Gastroesophageal sphincter (tissue), 4 donors: Measurements from ENCODE around the gene HMHB1. TPM values are rescaled to one million over a fixed set of nuclear protein-coding genes. Genes with fewer than 3 reads are reported as not detected.

Experiments used
- ATAC-seq: fragments of 150-250 bp; one replicate; pipeline ENCODE4 v1.9.1; 2016; ENCODE audit warnings: mild to moderate bottlenecking, moderate library complexity
- H3K27ac ChIP-seq, 4 donors: fragments of 200-600 bp; sonication (generic) in 3 of 4; 1 replicate in 3 of 4; 2 replicates in 1 of 4; pipeline ENCODE4 v1.5.1; 2016 to 2019
- H3K27me3 ChIP-seq: fragments of 200-600 bp; sonication (generic); one replicate; pipeline ENCODE4 v1.5.1; 2019
- H3K36me3 ChIP-seq, 2 donors: fragments of 200-600 bp; sonication (generic); one replicate each; pipeline ENCODE4 v1.5.1; 2019; ENCODE audit warnings: control low read depth in 1 of 2
- H3K4me1 ChIP-seq, 3 donors: fragments of 200-600 bp; sonication (generic); 1 replicate in 2 of 3; 2 replicates in 1 of 3; pipeline ENCODE4 v1.5.1; 2016 to 2019; ENCODE audit warnings: control low read depth in 2 of 3
- H3K4me3 ChIP-seq, 2 donors: fragments of 200-600 bp; sonication (generic); one replicate each; pipeline ENCODE4 v1.5.1; 2019; ENCODE audit warnings: mild to moderate bottlenecking in 1 of 2, moderate library complexity in 1 of 2
- H3K9me3 ChIP-seq, 3 donors: fragments of 200-600 bp; sonication (generic); one replicate each; pipeline ENCODE4 v1.5.1; 2017 to 2019; ENCODE audit warnings: control low read depth in 2 of 3
- EP300 ChIP-seq: sonication (generic); formaldehyde crosslinking; IDR thresholded peaks from one replicate; pipeline ENCODE4 v1.6.1; 2017; ENCODE audit warnings: antibody characterized with exemption, mild to moderate bottlenecking
- POLR2A ChIP-seq, 2 donors: fragments of 450-650 bp; IDR thresholded peaks; one replicate each; pipeline ENCODE4 v1.6.1; 2017; ENCODE audit warnings: antibody characterized with exemption in 2 of 2, mild to moderate bottlenecking in 2 of 2, moderate library complexity in 1 of 2
- POLR2AphosphoS5 ChIP-seq: sonication (generic); formaldehyde crosslinking; IDR thresholded peaks from one replicate; pipeline ENCODE4 v1.6.1; 2017; ENCODE audit warnings: antibody characterized with exemption
- WGBS, 2 donors: methylation state at CpG; one replicate each; pipeline ENCODE4 v1.1.5; 2018; ENCODE audit warnings: low coverage in 1 of 2; 5-methylcytosine and 5-hydroxymethylcytosine counted together
- total RNA-seq, 4 donors: library from RNA; depleted of rRNA; stranded (reverse); fragments of >200 nt; gene quantifications; one replicate each; pipeline ENCODE4 v1.1.0, GENCODE V29; 2016
- TF ChIP-seq, protein P1 (sequence below), 4 experiments: fragments of 200-600 bp in 2 of 4; fragments of 450-650 bp in 2 of 4; sonication (generic) in 1 of 4; IDR thresholded peaks; one replicate each; pipeline ENCODE4 v1.5.1; 2017 to 2019; ENCODE audit warnings: antibody characterized with exemption in 4 of 4, mild to moderate bottlenecking in 2 of 4, moderate library complexity in 2 of 4

Gene HMHB1
- total RNA-seq, 4 donors from 2014 or later: not detected

DNA sequence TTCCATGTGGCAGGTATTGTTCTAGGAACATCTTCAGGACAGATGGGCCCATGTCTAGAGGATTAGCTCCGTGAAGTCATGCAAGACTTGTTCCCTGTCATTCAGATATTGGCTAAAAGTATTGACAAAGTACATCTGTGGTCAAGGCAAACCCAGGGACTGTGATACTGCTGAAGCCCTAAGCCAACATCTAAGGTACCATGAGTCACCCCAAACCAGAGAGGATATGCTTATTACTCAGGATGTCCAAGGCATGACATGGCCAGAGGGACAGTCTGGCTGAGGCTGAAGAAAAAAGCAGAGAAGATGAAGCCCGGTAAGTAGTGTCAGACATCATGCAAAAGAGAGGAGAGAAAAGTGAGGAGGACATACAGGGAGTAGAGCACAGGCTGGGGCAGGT is 31.0 kb downstream of the HMHB1 start:
- Histone ChIP-seq H3K27me3 (no peaks in the 10 kb centered on the region), H3K9me3 (no peaks in the 10 kb centered on the region), H3K27ac (no peak overlapping the region), H3K4me3 (no peak overlapping the region), H3K4me1 (no peaks in the 10 kb centered on the region), H3K36me3 (no peaks in the 10 kb centered on the region)
- no peak for TF ChIP-seq POLR2AphosphoS5
- no peak for TF ChIP-seq EP300
- TF ChIP-seq POLR2A (IDR thresholded peaks at IDR 0.05): no peak
- TF ChIP-seq, protein P1, sequence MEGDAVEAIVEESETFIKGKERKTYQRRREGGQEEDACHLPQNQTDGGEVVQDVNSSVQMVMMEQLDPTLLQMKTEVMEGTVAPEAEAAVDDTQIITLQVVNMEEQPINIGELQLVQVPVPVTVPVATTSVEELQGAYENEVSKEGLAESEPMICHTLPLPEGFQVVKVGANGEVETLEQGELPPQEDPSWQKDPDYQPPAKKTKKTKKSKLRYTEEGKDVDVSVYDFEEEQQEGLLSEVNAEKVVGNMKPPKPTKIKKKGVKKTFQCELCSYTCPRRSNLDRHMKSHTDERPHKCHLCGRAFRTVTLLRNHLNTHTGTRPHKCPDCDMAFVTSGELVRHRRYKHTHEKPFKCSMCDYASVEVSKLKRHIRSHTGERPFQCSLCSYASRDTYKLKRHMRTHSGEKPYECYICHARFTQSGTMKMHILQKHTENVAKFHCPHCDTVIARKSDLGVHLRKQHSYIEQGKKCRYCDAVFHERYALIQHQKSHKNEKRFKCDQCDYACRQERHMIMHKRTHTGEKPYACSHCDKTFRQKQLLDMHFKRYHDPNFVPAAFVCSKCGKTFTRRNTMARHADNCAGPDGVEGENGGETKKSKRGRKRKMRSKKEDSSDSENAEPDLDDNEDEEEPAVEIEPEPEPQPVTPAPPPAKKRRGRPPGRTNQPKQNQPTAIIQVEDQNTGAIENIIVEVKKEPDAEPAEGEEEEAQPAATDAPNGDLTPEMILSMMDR (IDR thresholded peaks at IDR 0.05): no peak
- ATAC-seq: no peak
- 87% methylated on average over 2 of the region's 2 CpGs; no CpG with 5 or more reads in 1 of the 2 donors for WGBS, 2 donors

DNA sequence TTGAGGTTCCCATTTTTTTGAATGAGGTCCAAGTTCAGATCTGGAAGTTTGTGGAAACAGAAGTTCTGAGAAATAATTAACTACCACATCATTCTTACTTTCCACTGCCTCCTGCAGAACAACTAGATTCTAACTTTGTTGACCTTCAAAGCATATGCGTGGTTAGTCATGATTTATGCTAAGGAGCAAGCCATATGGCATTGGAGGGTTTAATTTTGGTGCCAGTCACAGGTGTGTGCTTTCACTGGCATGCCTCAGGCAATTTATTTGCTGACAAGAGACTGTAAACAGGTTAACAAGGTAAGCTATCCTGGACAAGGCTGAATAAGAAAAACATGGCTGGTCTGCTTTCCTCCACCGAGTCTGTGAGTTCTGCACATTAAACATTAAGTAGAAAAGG is 31.5 kb downstream of the HMHB1 start:
- no peak for ATAC-seq

DNA sequence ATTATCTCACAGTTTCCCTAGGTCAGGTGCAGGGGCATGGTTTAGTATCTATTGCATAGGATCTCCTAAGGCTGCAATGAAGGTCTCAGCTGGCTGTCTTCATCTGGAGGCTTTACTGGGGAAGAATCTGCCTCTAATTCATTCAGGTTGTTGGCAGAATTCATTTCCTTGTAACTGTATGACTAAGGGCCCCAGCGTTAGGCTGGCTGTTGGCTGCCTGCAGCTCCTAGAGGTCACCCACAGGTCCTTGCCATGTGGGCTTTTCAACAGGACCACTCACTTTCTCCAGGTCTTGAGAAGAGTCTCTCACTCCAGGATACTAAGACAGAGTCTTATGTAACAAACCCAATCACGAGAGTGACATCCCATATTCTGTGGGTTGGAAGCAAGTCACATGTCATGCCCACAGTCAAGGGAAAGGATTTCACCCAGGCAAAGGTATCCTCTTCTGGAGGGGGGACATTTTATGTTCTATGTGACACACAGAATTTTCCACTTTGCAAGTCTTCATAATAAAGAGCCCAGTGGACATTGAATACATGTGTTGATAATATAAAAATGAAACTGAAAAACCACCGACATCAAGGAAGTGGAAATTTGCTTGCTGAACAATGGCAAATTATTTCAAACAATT is 38.2 kb downstream of the HMHB1 start:
- H3K4me3 ChIP-seq: no peak overlapping the region

More for the DNA sequence above, 31.5 kb downstream of the HMHB1 start:
- no peak overlapping the region for H3K27ac ChIP-seq
- no peak overlapping the region for H3K4me3 ChIP-seq
- H3K4me1 ChIP-seq: no peaks in the 10 kb centered on the region
- 71 to 73% methylated on average over 2 of the region's 2 CpGs for WGBS, 2 donors
- no peaks in the 10 kb centered on the region for H3K9me3 ChIP-seq
- H3K36me3 ChIP-seq: no peaks in the 10 kb centered on the region
- no peak for TF ChIP-seq EP300
- no peak for TF ChIP-seq POLR2A (IDR thresholded peaks at IDR 0.05)
- TF ChIP-seq, protein P1 (IDR thresholded peaks at IDR 0.05): no peak
- no peaks in the 10 kb centered on the region for H3K27me3 ChIP-seq

DNA sequence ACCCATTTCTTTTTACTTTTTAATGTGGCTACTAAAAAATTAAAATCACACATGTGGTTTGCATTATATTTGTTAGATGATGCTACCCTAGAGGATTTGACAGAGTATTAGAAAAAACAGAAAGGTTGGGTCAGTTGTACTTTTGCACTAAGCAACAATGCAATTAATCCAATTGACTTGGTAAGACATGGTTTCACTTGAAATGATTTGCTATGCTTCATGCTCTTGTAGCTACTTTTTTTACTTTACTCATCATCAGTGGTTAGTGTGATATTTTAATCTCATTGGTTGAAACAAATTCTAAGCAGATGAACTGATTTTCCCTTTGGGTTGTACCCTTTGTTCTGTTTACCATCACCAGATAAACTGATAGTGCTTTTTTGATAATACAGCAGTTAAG is 39.4 kb downstream of the HMHB1 start:
- H3K4me1 ChIP-seq: no peaks in the 10 kb centered on the region
- no peak overlapping the region for H3K4me3 ChIP-seq
- no peaks in the 10 kb centered on the region for H3K36me3 ChIP-seq
- TF ChIP-seq POLR2A (IDR thresholded peaks at IDR 0.05) (no peak), EP300 (no peak), POLR2AphosphoS5 (no peak)
- TF ChIP-seq, protein P1 (IDR thresholded peaks at IDR 0.05): no peak
- H3K27me3 ChIP-seq: no peaks in the 10 kb centered on the region
- H3K27ac ChIP-seq: no peak overlapping the region
- ATAC-seq: no peak
- H3K9me3 ChIP-seq: peaks cover 0 to 16% (median 0%) of the 10 kb centered on the region in 3 donors

More for the DNA sequence above, 38.2 kb downstream of the HMHB1 start:
- no peaks in the 10 kb centered on the region for H3K4me1 ChIP-seq
- H3K36me3 ChIP-seq: no peaks in the 10 kb centered on the region
- H3K9me3 ChIP-seq: peaks cover 0 to 16% (median 0%) of the 10 kb centered on the region in 3 donors
- no peaks in the 10 kb centered on the region for H3K27me3 ChIP-seq
- ATAC-seq: no peak
- WGBS, 2 donors: 60 to 72% methylated on average over 2 to 3 of the region's 3 CpGs
- no peak overlapping the region for H3K27ac ChIP-seq
- TF ChIP-seq EP300: no peak
- no peak for TF ChIP-seq POLR2AphosphoS5
- TF ChIP-seq, protein P1 (IDR thresholded peaks at IDR 0.05): no peak

DNA sequence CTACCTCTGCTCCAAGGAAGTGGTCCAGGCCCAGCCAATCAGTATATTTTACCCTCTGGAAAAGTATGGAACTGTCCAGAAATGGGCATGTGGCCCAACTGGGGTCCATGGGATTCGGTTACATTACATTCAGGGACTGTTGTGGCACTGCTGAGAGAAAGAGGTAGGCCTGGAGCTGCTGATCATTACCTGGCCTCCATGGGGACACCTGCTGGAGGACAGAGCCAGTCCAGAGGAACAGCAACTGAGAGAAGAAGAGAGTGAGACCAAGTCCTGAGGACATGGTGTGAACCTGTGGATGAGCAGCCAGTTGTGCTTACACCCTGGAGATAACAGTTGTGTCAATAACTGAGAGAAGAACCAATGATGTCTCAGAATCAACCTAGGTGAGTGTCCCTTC is 48.2 kb downstream of the HMHB1 start:
- no peaks in the 10 kb centered on the region for H3K36me3 ChIP-seq
- H3K4me3 ChIP-seq: no peak overlapping the region
- H3K27me3 ChIP-seq: no peaks in the 10 kb centered on the region
- no peak overlapping the region for H3K27ac ChIP-seq
- no peaks in the 10 kb centered on the region for H3K9me3 ChIP-seq
- WGBS, 2 donors: no CpG with 5 or more reads among the region's 1 CpG
- ATAC-seq: no peak
- no peak for TF ChIP-seq POLR2AphosphoS5
- TF ChIP-seq, protein P1 (IDR thresholded peaks at IDR 0.05): no peak
- no peak for TF ChIP-seq EP300
- TF ChIP-seq POLR2A (IDR thresholded peaks at IDR 0.05): no peak
- H3K4me1 ChIP-seq: no peaks in the 10 kb centered on the region
